GM12878 (cell line): ENCODE results near the gene ADD1. TPM values are rescaled to one million over a fixed set of nuclear protein-coding genes. Genes with fewer than 3 reads are reported as not detected.

Source experiments
- ATAC-seq: fragments of 200-7000 bp; cut with Tn5 transposase; 3 replicates; pipeline ENCODE4 v1.9.1; 2020; ENCODE audit warnings: mild to moderate bottlenecking, moderate library complexity
- BruUV-seq: library from RNA; stranded (reverse); fragments of 400-500 nt; replicated peaks from 2 replicates; lab custom pipeline; 2021; lab: Mats Ljungman, UMichigan
- CTCF ChIA-PET: fragments of 300-600 bp; sonication (Branson Sonifier 250); formaldehyde crosslinking; extraction: SDS; loops from one replicate; lab custom pipeline; 2021; ENCODE audit warnings: inconsistent platforms; lab: Yijun Ruan, JAX
- POLR2A ChIA-PET: fragments of 350-600 bp; formaldehyde crosslinking; extraction: SDS; loops from one replicate; lab custom pipeline; 2021; ENCODE audit warnings: inconsistent platforms; lab: Charles Lee
- RAD21 ChIA-PET: fragments of 300-600 bp; sonication (Branson Sonifier 250); formaldehyde crosslinking; loops from one replicate; lab custom pipeline; 2023; ENCODE audit warnings: antibody characterized with exemption; ENCODE audit not compliant: unreplicated experiment; lab: Charles Lee
- SMC1A ChIA-PET: fragments of 300-600 bp; sonication (Branson Sonifier 250); formaldehyde crosslinking; loops from one replicate; lab custom pipeline; 2023; ENCODE audit not compliant: unreplicated experiment, uncharacterized antibody; lab: Charles Lee
- DNase-seq: peaks from one replicate; pipeline ENCODE4 v3.0.0-alpha.2; 2011; ENCODE audit warnings: low read depth, low spot score
- FAIRE-seq: peaks from 3 replicates; lab custom pipeline; 2011; peaks lifted over from hg19 to GRCh38; lab: Jason Lieb, UNC
- H2AFZ ChIP-seq: 2 replicates; pipeline ENCODE4 v1.6.0; 2011; ENCODE audit warnings: low read depth, low read length, control low read depth; ENCODE audit not compliant: control insufficient read depth
- H3K27ac ChIP-seq: 2 replicates; pipeline ENCODE4 v1.5.1; 2011; ENCODE audit warnings: control low read depth; ENCODE audit not compliant: control insufficient read depth, insufficient read depth
- H3K27me3 ChIP-seq, 2 experiments: replicated peaks in 1 of 2; 2 replicates each; pipeline versions ENCODE4 v1.6.0 to v1.6.1; 2011; ENCODE audit warnings: low read length in 1 of 2; ENCODE audit not compliant: control insufficient read depth in 2 of 2, insufficient read depth in 2 of 2
- H3K36me3 ChIP-seq, 2 experiments: 2 replicates each; pipeline ENCODE4 v1.5.1; 2011; ENCODE audit warnings: low read length in 1 of 2; ENCODE audit not compliant: control insufficient read depth in 2 of 2, insufficient read depth in 2 of 2
- H3K4me1 ChIP-seq: 2 replicates; pipeline ENCODE4 v1.6.1; 2011; ENCODE audit warnings: mild to moderate bottlenecking, low read length, moderate library complexity, mixed read lengths; ENCODE audit not compliant: control insufficient read depth, insufficient read depth
- H3K4me2 ChIP-seq: 2 replicates; pipeline ENCODE4 v1.6.0; 2011; ENCODE audit warnings: control low read depth; ENCODE audit not compliant: control insufficient read depth, insufficient read depth
- H3K4me3 ChIP-seq: fragments of 200-600 bp; sonication (generic); 2 replicates; pipeline ENCODE4 v1.5.1; 2016
- H3K79me2 ChIP-seq: 2 replicates; pipeline ENCODE4 v1.6.0; 2011; ENCODE audit warnings: low read length; ENCODE audit not compliant: control insufficient read depth, insufficient read depth
- H3K9ac ChIP-seq: 2 replicates; pipeline ENCODE4 v1.8.0; 2011; ENCODE audit warnings: low read length, control low read depth, mixed read lengths; ENCODE audit not compliant: control insufficient read depth, insufficient read depth
- H3K9me3 ChIP-seq: replicated peaks from 3 replicates; pipeline ENCODE4 v1.5.1; 2011; ENCODE audit warnings: mild to moderate bottlenecking, low read length; ENCODE audit not compliant: control insufficient read depth, insufficient read depth
- H4K20me1 ChIP-seq: 2 replicates; pipeline ENCODE4 v1.6.0; 2011; ENCODE audit not compliant: control insufficient read depth, insufficient read depth
- ATF7 ChIP-seq: fragments of 450-650 bp; IDR thresholded peaks from 2 replicates; pipeline ENCODE4 v1.6.1; 2016; ENCODE audit warnings: low read depth, mild to moderate bottlenecking
- BHLHE40 ChIP-seq, 2 experiments: fragments of 450-650 bp in 1 of 2; IDR thresholded peaks; 2 replicates each; pipeline ENCODE4 v1.6.1; 2011 to 2017; ENCODE audit warnings: low read depth in 2 of 2, borderline replicate concordance in 1 of 2, improper control_type of control experiment in 1 of 2, low read length in 1 of 2, mild to moderate bottlenecking in 1 of 2
- CEBPB ChIP-seq, 2 experiments: fragments of 150-350 bp in 1 of 2; IDR thresholded peaks; 2 replicates each; pipeline ENCODE4 v1.6.1; 2012 to 2014; ENCODE audit warnings: low read depth in 2 of 2, low read length in 2 of 2, borderline replicate concordance in 1 of 2, inconsistent platforms in 1 of 2
- CHD4 ChIP-seq: fragments of 200-600 bp; sonication (generic); IDR thresholded peaks from 2 replicates; pipeline ENCODE4 v1.6.1; 2016; ENCODE audit warnings: mild to moderate bottlenecking
- GABPA ChIP-seq: IDR thresholded peaks from 2 replicates; pipeline ENCODE4 v1.6.1; 2014; ENCODE audit warnings: antibody characterized with exemption, low read depth, mild to moderate bottlenecking, inconsistent platforms
- PAX8 ChIP-seq: fragments of 450-650 bp; IDR thresholded peaks from 2 replicates; pipeline ENCODE4 v1.6.1; 2017; ENCODE audit warnings: mild to moderate bottlenecking, moderate library complexity
- POLR2A ChIP-seq: IDR thresholded peaks from 2 replicates; pipeline ENCODE4 v1.6.1; 2011; ENCODE audit warnings: low read depth, mild to moderate bottlenecking, low read length
- POLR2AphosphoS2 ChIP-seq: IDR thresholded peaks from 2 replicates; pipeline ENCODE4 v1.6.1; 2011; ENCODE audit warnings: low read depth, mild to moderate bottlenecking, low read length, improper control_type of control experiment, moderate library complexity
- PRDM15 ChIP-seq: fragments of 450-650 bp; formaldehyde crosslinking; IDR thresholded peaks from 2 replicates; pipeline ENCODE4 v1.4.0; 2020; ENCODE audit warnings: mild to moderate bottlenecking, moderate library complexity
- SRF ChIP-seq, 2 experiments: IDR thresholded peaks; 2 replicates each; pipeline ENCODE4 v1.6.1; 2011; ENCODE audit warnings: low read depth in 2 of 2, low read length in 2 of 2, mild to moderate bottlenecking in 1 of 2, moderate library complexity in 1 of 2
- ZNF24 ChIP-seq: fragments of 450-650 bp; IDR thresholded peaks from 2 replicates; pipeline ENCODE4 v1.6.1; 2017; ENCODE audit warnings: antibody characterized with exemption, mild to moderate bottlenecking
- WGBS: methylation state at CpG from one replicate; pipeline ENCODE4 v1.1.6; 2016; ENCODE audit warnings: low lambda C conversion rate; ENCODE audit not compliant: insufficient replicate concordance, insufficient coverage; ENCODE audit errors: missing lambda C conversion rate; 5-methylcytosine and 5-hydroxymethylcytosine counted together
- in situ Hi-C: fragments of 300-500 bp; cut with MboI; formaldehyde crosslinking; loops from 9 replicates; pipeline ENCODE4 v1.14.3; 2018; ENCODE audit warnings: mixed read lengths
- intact Hi-C: fragments of 100-400 bp; cut with micrococcal nuclease; formaldehyde crosslinking; loops from one replicate; pipeline ENCODE4 v1.14.2; 2022; ENCODE audit not compliant: unreplicated experiment
- polyA plus RNA-seq, 11 experiments: library from polyadenylated mRNA; depleted of rRNA in 4 of 11; unstranded in 6 of 11; stranded (reverse) in 5 of 11; fragments of >200 nt; fragmentation: Nextera tagmentation in 4 of 11; fragmentation: Illumina TruSeq in 1 of 11; extraction: Ambion mirVana in 4 of 11; extraction: Trizol in 1 of 11; gene quantifications; 1 replicate in 1 of 11; 2 replicates in 10 of 11; pipeline versions ENCODE4 v1.2.1 to v1.2.3, GENCODE V29; 2011 to 2016; ENCODE audit warnings: inconsistent platforms in 2 of 11, missing spikeins in 2 of 11, low read depth in 1 of 11
- total RNA-seq, 4 experiments: library from RNA; depleted of rRNA in 3 of 4; stranded (reverse); fragments of >200 nt in 3 of 4; fragmentation: Illumina TruSeq in 1 of 4; extraction: Trizol in 1 of 4; gene quantifications; 2 replicates each; pipeline versions ENCODE4 v1.2.1 to v1.2.3, GENCODE V29; 2013 to 2021
- TF ChIP-seq, protein P1 (sequence below): fragments of 450-650 bp; IDR thresholded peaks from 2 replicates; pipeline ENCODE4 v1.6.1; 2017; ENCODE audit warnings: mild to moderate bottlenecking, low read depth, inconsistent platforms; ENCODE audit not compliant: poor library complexity, severe bottlenecking
- TF ChIP-seq, protein P2 (sequence below): fragments of 450-650 bp; conservative IDR thresholded peaks from 2 replicates; pipeline ENCODE4 v1.6.1; 2017; ENCODE audit warnings: mild to moderate bottlenecking, moderate library complexity
- TF ChIP-seq, protein P3 (sequence below): fragments of 450-650 bp; IDR thresholded peaks from 2 replicates; pipeline ENCODE4 v1.6.1; 2017; ENCODE audit warnings: borderline replicate concordance

Gene ADD1
- total and polyA plus RNA-seq, 10 of the 15 experiments (the other 5 are each of a cell fraction or from before 2014, with no cell fraction given) = 21.6 to 182 (median 105) TPM

DNA sequence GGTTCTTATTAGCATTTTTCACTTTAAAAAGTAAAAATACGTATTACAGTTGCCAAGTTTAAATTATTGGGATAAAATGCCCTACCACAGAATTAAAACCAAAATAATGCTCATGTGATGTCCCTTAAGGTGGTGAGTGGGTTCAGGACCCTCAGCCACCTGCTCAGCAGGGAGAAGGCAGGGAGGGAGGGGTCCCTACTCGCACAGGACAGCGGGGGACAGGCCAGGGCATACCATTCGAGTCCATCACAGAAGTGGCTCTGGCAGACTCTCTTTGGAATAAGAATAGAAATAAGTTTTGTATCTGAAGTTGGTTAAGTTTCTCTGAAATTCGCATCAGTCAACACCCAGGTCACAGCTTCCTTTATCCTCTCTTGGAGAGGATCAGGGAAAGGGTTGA, 81.9 kb downstream of the ADD1 start:
- in situ Hi-C loops (loop anchor here (25.0 kb wide), 1 partner anchor 163 kb away; the partner anchor contains the start of gene TNIP2), intact Hi-C loops (no loop called here)
- DNase-seq (no peak), ATAC-seq (no peak), FAIRE-seq (no peak)
- no peak overlapping the region for H3K9ac ChIP-seq
- POLR2A ChIA-PET = no interaction called here
- H3K9me3 ChIP-seq = no peaks in the 10 kb centered on the region
- H3K4me1 ChIP-seq = no peaks in the 10 kb centered on the region; the same call in 1 of the 2 replicates
- CTCF ChIA-PET = no interaction called here
- SMC1A ChIA-PET = no interaction called here
- H3K36me3 ChIP-seq = peaks cover 20 to 29% of the 10 kb centered on the region in 2 experiments
- WGBS = 79% methylated on average over 5 of the region's 5 CpGs
- H3K4me3 ChIP-seq = no peak overlapping the region
- BruUV-seq = no TSS peak
- RAD21 ChIA-PET = no interaction called here
- no peak overlapping the region for H2AFZ ChIP-seq
- H3K27ac ChIP-seq = no peak overlapping the region
- no peak overlapping the region for H3K4me2 ChIP-seq
- H3K27me3 ChIP-seq = no peaks in the 10 kb centered on the region
- no peaks in the 10 kb centered on the region; the same call in 1 of the 2 replicates for H3K79me2 ChIP-seq
- no peaks in the 10 kb centered on the region for H4K20me1 ChIP-seq
- TF ChIP-seq GABPA (no peak), POLR2A (no peak), PRDM15 (CRISPR knock-in tag) (no peak), CEBPB (IDR thresholded peaks at IDR 0.05; ENCODE audit: borderline replicate concordance in 1 of 2, low read depth in 2 of 2, low read length in 2 of 2) (no peak), PAX8 (no peak), SRF (IDR thresholded peaks at IDR 0.05; ENCODE audit: low read depth in 2 of 2, low read length in 2 of 2) (no peak), ATF7 (no peak), POLR2AphosphoS2 (no peak), ZNF24 (no peak), CHD4 (no peak), BHLHE40 (IDR thresholded peaks at IDR 0.05; ENCODE audit: borderline replicate concordance in 1 of 2, low read depth in 2 of 2, low read length in 1 of 2) (no peak)
- TF ChIP-seq, protein P1, sequence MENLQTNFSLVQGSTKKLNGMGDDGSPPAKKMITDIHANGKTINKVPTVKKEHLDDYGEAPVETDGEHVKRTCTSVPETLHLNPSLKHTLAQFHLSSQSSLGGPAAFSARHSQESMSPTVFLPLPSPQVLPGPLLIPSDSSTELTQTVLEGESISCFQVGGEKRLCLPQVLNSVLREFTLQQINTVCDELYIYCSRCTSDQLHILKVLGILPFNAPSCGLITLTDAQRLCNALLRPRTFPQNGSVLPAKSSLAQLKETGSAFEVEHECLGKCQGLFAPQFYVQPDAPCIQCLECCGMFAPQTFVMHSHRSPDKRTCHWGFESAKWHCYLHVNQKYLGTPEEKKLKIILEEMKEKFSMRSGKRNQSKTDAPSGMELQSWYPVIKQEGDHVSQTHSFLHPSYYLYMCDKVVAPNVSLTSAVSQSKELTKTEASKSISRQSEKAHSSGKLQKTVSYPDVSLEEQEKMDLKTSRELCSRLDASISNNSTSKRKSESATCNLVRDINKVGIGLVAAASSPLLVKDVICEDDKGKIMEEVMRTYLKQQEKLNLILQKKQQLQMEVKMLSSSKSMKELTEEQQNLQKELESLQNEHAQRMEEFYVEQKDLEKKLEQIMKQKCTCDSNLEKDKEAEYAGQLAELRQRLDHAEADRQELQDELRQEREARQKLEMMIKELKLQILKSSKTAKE = no peak
- TF ChIP-seq, protein P2, sequence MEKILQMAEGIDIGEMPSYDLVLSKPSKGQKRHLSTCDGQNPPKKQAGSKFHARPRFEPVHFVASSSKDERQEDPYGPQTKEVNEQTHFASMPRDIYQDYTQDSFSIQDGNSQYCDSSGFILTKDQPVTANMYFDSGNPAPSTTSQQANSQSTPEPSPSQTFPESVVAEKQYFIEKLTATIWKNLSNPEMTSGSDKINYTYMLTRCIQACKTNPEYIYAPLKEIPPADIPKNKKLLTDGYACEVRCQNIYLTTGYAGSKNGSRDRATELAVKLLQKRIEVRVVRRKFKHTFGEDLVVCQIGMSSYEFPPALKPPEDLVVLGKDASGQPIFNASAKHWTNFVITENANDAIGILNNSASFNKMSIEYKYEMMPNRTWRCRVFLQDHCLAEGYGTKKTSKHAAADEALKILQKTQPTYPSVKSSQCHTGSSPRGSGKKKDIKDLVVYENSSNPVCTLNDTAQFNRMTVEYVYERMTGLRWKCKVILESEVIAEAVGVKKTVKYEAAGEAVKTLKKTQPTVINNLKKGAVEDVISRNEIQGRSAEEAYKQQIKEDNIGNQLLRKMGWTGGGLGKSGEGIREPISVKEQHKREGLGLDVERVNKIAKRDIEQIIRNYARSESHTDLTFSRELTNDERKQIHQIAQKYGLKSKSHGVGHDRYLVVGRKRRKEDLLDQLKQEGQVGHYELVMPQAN = no peak
- TF ChIP-seq, protein P3, sequence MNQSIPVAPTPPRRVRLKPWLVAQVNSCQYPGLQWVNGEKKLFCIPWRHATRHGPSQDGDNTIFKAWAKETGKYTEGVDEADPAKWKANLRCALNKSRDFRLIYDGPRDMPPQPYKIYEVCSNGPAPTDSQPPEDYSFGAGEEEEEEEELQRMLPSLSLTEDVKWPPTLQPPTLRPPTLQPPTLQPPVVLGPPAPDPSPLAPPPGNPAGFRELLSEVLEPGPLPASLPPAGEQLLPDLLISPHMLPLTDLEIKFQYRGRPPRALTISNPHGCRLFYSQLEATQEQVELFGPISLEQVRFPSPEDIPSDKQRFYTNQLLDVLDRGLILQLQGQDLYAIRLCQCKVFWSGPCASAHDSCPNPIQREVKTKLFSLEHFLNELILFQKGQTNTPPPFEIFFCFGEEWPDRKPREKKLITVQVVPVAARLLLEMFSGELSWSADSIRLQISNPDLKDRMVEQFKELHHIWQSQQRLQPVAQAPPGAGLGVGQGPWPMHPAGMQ = no peak
